Thyroid gland (tissue), 4 donors: ENCODE measurements around the gene KLF18. TPM values are rescaled to one million over a fixed set of nuclear protein-coding genes. Genes with fewer than 3 reads are reported as not detected.

Source experiments
- DNase-seq, 2 donors: peaks; one replicate each; pipeline ENCODE4 v3.0.0-alpha.2; 2019
- H3K27ac ChIP-seq, 3 donors: fragments of 200-600 bp; sonication (generic); 1 replicate in 2 of 3; 2 replicates in 1 of 3; pipeline ENCODE4 v1.5.1; 2016 to 2019; ENCODE audit warnings: mild to moderate bottlenecking in 1 of 3, moderate library complexity in 1 of 3
- H3K27me3 ChIP-seq: fragments of 200-600 bp; sonication (generic); one replicate; pipeline ENCODE4 v1.5.1; 2019
- H3K36me3 ChIP-seq, 2 donors: fragments of 200-600 bp; sonication (generic); one replicate each; pipeline ENCODE4 v1.5.1; 2016 to 2019
- H3K4me1 ChIP-seq, 2 donors: fragments of 200-600 bp; sonication (generic); one replicate each; pipeline ENCODE4 v1.5.1; 2017 to 2019
- H3K4me3 ChIP-seq, 3 donors: fragments of 200-600 bp; sonication (generic); replicated peaks in 1 of 3; 1 replicate in 2 of 3; 2 replicates in 1 of 3; pipeline ENCODE4 v1.5.1; 2016; ENCODE audit warnings: mild to moderate bottlenecking in 1 of 3
- H3K9me3 ChIP-seq: fragments of 200-600 bp; sonication (generic); one replicate; pipeline ENCODE4 v1.5.1; 2017
- POLR2A ChIP-seq, 2 donors: fragments of 450-650 bp; IDR thresholded peaks; one replicate each; pipeline ENCODE4 v1.6.1; 2017; ENCODE audit warnings: antibody characterized with exemption in 2 of 2, mild to moderate bottlenecking in 2 of 2, moderate library complexity in 1 of 2
- WGBS, 2 donors: methylation state at CpG; one replicate each; pipeline ENCODE4 v1.1.5; 2017; 5-methylcytosine and 5-hydroxymethylcytosine counted together
- intact Hi-C: fragments of 100-400 bp; cut with DNase I; formaldehyde crosslinking; loops from one replicate; pipeline ENCODE4 v1.15.1; 2023
- small RNA-seq: library from RNA; depleted of rRNA; stranded (forward); fragments of <200 nt; gene quantifications from one replicate; pipeline ENCODE3, GENCODE V24; 2016
- total RNA-seq, 4 donors: library from RNA; depleted of rRNA; stranded (reverse); fragments of >200 nt; gene quantifications; one replicate each; pipeline ENCODE4 v1.2.3, GENCODE V29; 2016
- TF ChIP-seq, protein P1 (sequence below), 6 experiments: fragments of 200-600 bp in 3 of 6; fragments of 450-650 bp in 3 of 6; sonication (generic) in 3 of 6; IDR thresholded peaks; one replicate each; pipeline ENCODE4 v1.5.1; 2016 to 2019; ENCODE audit warnings: antibody characterized with exemption in 6 of 6, mild to moderate bottlenecking in 2 of 6, inconsistent platforms in 1 of 6, moderate library complexity in 1 of 6

KLF18 gene
- total RNA-seq, 4 donors from 2014 or later: not detected

DNA sequence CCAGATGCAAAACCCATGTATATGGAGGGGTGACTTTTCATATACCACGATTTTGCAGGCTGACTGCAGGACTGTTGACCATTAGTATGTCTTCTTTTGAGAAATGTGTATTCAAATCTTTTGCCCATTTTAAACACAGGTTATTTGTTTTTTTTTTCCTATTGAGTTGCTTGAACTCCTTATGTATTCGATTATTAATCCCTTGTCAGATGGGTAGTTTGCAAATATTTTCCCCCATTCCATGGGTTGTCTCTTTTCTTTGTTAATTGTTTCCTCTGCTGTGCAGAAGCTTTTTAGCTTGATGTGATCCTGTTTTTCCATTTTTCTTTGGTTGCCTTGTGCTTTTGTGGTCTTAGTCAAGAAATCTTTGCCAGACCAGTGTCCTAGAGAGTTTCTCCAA lies 47.4 kb downstream of the KLF18 start:
- Histone ChIP-seq H3K27me3 (no peaks in the 10 kb centered on the region), H3K36me3 (no peaks in the 10 kb centered on the region), H3K4me3 (no peak overlapping the region), H3K27ac (no peak overlapping the region), H3K9me3 (no peaks in the 10 kb centered on the region), H3K4me1 (no peaks in the 10 kb centered on the region)
- TF ChIP-seq, protein P1, sequence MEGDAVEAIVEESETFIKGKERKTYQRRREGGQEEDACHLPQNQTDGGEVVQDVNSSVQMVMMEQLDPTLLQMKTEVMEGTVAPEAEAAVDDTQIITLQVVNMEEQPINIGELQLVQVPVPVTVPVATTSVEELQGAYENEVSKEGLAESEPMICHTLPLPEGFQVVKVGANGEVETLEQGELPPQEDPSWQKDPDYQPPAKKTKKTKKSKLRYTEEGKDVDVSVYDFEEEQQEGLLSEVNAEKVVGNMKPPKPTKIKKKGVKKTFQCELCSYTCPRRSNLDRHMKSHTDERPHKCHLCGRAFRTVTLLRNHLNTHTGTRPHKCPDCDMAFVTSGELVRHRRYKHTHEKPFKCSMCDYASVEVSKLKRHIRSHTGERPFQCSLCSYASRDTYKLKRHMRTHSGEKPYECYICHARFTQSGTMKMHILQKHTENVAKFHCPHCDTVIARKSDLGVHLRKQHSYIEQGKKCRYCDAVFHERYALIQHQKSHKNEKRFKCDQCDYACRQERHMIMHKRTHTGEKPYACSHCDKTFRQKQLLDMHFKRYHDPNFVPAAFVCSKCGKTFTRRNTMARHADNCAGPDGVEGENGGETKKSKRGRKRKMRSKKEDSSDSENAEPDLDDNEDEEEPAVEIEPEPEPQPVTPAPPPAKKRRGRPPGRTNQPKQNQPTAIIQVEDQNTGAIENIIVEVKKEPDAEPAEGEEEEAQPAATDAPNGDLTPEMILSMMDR (IDR thresholded peaks at IDR 0.05): no peak
- TF ChIP-seq POLR2A (IDR thresholded peaks at IDR 0.05): no peak
- 88 to 94% methylated on average over 2 of the region's 2 CpGs for WGBS, 2 donors
- intact Hi-C loops: no loop called here
- DNase-seq: no peak

DNA sequence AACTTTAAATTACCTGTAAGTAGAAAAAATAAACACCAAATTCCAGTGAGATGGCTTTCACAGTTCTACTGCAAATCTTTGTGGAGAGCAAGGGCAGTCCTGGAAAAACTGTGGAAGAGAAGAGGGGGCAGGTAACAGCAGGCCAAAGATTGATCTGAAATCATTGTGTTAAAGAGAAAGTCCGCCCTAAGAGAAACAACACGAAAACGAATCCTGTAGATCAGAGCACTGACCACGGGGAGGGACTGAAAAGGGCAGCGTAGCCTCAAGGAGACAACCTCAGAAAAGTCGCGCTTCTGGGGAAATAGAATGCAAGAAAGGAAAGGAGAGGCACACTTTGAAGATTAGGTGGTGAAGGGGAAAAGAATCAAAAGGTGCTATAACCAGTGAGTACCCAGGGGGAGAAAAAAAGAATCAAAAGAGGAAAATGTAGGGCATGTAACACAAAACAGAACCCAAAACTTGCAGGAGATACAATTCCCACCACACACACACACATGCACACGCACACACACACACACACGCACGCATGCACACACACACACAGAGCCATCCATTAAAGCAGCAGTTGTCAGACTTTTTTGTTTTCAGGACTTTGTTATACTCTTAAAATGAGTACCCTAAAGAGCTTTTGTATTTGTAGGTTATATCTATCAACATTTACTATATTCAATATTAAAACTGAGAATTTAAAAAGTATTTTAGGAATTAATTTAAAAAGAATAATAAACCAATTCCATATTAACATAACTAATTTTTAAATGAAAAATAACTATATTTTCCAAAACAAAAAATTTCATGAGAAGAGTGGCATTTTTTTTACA lies 50.8 kb downstream of the KLF18 start:
- Histone ChIP-seq H3K27me3 (no peaks in the 10 kb centered on the region), H3K27ac (no peak overlapping the region), H3K4me1 (no peaks in the 10 kb centered on the region), H3K4me3 (no peak overlapping the region), H3K9me3 (no peaks in the 10 kb centered on the region), H3K36me3 (no peaks in the 10 kb centered on the region)
- TF ChIP-seq, protein P1 (IDR thresholded peaks at IDR 0.05): no peak
- TF ChIP-seq POLR2A (IDR thresholded peaks at IDR 0.05): no peak
- intact Hi-C loops: no loop called here
- no peak for DNase-seq
- WGBS, 2 donors: 61 to 63% methylated on average over 10 of the region's 10 CpGs

DNA sequence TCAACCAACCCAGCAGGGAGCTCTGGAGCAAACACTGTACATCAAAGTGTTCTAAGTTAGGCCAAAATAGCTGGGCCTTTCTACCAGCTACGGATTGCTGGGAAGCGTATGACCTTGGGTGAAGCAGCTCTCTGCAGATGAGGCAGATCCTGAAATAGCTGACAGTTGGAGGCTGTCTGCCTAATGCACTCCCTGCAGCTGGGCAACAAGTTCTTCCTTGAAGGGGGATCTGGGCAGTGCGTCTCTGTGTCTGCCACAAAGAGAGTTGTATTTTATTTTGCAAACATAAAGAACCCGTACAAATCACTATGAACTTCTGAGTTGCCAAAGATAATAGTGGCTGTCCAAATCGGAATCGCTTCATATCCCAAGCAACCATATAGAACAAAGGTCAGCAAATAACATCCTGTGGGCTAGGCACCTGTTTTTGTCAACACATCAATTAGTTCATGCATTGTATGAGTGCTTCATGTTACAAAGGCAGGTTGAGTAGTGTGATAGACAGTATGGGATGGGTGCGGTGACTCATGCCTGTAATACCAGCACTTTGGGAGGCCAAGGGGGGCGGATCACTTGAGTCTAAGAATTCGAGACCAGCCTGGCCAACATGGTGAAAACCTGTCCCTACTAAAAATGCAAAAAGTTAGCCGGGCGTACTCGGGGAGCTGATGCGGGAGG lies 51.9 kb downstream of the KLF18 start:
- no peak overlapping the region for H3K4me3 ChIP-seq
- no peak for DNase-seq
- 87 to 88% methylated on average over 13 of the region's 13 CpGs for WGBS, 2 donors
- no peak overlapping the region for H3K27ac ChIP-seq
- H3K27me3 ChIP-seq: no peaks in the 10 kb centered on the region
- H3K36me3 ChIP-seq: no peaks in the 10 kb centered on the region
- intact Hi-C loops: no loop called here
- no peaks in the 10 kb centered on the region for H3K4me1 ChIP-seq
- TF ChIP-seq, protein P1 (IDR thresholded peaks at IDR 0.05): no peak
- TF ChIP-seq POLR2A (IDR thresholded peaks at IDR 0.05): no peak
- H3K9me3 ChIP-seq: no peaks in the 10 kb centered on the region

Small RNA genes lying within 50 kb of the gene (small RNA-seq; reads per million reads assigned to genes)
- not detected for gene AL035417.1
- gene OOSP1P1: not detected
- gene RF00019: not detected
- gene RN7SL479P: not detected

Other genes with a start within 250 kb of the KLF18 start
- gene ARTN, start 207.8 kb downstream of the KLF18 start, total RNA-seq: 1 to 10 TPM in 2 of 4 donors, under 1 TPM in 2; 0.40 to 2.0 (median 0.80) TPM
- 10 to 100 TPM; 21.1 to 48.1 (median 42.0) TPM for gene IPO13, start 194.7 kb downstream of the KLF18 start, total RNA-seq
- gene DPH2, start 171.6 kb downstream of the KLF18 start, total RNA-seq: 10 to 100 TPM; 13.4 to 26.7 (median 22.3) TPM
- 100 to 1,000 TPM; 128 to 302 (median 216) TPM for gene ATP6V0B, start 166.7 kb downstream of the KLF18 start, total RNA-seq
- gene B4GALT2, start 162.4 kb downstream of the KLF18 start, total RNA-seq: 10 to 100 TPM; 22.3 to 30.3 (median 24.7) TPM
- 10 to 100 TPM in 3 of 4 donors, 1 to 10 TPM in 1; 8.0 to 25.4 (median 11.7) TPM for gene CCDC24, start 150.0 kb downstream of the KLF18 start, total RNA-seq
- gene SLC6A9, start 110.2 kb downstream of the KLF18 start, total RNA-seq: 10 to 100 TPM in 1 of 4 donors, 1 to 10 TPM in 3; 7.2 to 11.3 (median 7.6) TPM
- not detected for gene KLF17, start 22.8 kb downstream of the KLF18 start, total RNA-seq
- gene DMAP1, start 71.8 kb upstream of the KLF18 start, total RNA-seq: 10 to 100 TPM; 43.9 to 68.8 (median 48.3) TPM
- gene ERI3, start 213.6 kb upstream of the KLF18 start, total RNA-seq: 10 to 100 TPM; 28.8 to 63.2 (median 45.0) TPM